Fibroblast of skin of left biceps (primary cell): ENCODE results near the gene KCNB1.

Experiments
- DNase-seq, 2 experiments: peaks; one replicate each; pipeline ENCODE4 v3.0.0-alpha.2; 2013; ENCODE audit warnings: low read depth in 2 of 2

Gene KCNB1

DNA sequence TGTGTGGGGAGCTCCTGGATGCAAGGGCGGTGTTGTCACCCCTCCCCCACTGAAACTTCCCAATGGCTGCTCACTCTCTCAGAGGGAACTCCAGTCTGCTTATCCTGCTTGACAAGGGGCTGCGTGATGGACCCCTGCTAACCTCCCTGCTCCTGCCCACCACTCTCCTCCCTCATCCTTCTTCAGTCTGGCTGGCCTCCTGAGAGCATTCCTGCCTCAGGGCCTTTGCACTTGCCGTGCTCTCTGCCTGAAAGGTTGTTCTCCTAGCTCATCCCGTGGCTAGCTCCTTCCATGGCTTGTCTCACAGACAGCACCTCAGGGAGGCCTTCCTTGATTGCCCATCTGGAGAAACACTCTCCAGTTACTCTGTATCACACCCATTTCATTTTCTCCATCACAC, 130.7 kb downstream of the KCNB1 start:
- DNase-seq, result no peak

DNA sequence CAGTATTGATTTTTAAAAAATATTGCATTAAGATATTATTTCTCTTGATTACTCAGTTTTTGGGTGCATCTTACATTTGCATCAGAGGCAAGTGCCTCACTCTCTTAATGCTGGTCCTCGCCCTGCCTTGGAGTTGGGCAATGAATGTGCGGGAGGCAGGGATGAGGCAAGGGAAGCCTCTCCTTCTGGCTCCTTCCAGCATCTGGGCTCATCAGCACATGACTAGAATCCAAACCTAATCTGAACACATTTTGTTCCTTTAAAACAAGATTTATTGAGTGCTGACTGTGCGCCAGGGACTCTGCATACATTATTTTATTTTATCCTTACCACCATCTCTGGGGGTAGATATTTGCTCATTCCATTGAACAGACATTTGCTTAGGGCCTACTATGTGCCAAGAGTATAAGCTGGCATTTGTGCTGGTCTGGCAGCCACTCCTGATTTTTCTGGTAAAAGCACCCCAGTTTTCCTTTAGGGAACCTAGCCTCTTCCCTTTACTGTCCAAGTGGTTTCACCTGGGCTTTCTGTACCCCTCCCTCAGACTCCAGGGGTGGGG, 132.7 kb downstream of the KCNB1 start:
- no peak for DNase-seq

DNA sequence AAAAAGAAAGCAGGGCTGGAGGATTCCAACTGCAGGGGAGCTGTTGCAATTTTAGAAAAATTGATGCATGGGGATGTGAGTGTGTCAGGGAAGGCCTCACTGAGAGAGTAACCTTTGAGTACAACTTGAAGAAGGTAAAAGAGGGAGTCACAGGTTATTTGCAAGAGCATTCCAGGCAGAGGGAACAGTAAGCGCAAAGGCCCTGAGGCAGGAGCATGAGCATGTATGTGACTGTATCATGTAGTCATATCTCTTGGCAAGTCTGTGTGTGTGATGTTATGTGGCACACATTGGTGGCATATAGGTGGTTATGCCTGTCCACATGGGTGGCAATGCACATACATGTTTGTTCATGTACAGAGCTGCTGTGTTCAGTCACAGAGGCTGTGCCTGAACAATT, 133.4 kb downstream of the KCNB1 start:
- DNase-seq, result no peak

DNA sequence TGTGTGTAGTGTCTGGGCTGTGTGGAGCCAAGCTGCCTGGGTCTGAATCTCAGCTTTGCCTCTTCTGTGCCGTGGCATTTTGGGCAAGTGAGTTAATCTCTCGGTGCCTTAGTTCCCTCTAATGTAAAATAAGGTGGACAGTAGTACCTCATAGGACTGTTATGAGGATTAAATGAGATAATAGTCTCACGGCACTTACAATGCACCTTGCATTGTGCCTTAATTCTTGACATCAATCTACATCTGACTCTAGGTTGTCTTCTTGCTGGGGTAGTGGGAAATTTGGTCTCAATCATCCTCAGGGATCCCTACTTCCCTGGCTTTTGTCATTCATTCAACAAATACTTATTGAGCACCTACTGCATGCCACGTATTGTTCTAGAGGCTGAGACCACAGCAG, 133.9 kb downstream of the KCNB1 start:
- DNase-seq, result no peak

DNA sequence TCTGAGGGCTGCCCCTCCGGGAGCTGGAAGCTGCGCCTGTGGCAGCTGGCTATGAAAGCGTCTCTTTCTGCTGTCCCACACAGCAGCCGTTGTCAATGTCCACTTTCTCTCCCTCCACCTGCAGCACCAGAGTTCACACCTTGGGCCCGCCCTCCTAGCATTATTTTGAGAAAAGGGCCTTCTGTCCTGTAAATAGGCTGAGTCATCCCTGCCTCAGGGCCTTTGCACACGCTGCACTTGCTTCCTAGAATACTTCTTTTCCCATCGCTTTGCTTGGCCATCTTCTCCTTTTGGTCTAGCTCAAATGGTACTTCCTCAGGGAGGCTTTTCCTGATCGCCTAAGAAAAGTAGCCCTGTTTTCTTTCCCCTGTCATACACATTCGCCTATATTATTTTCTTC, 135.3 kb downstream of the KCNB1 start:
- no peak for DNase-seq

DNA sequence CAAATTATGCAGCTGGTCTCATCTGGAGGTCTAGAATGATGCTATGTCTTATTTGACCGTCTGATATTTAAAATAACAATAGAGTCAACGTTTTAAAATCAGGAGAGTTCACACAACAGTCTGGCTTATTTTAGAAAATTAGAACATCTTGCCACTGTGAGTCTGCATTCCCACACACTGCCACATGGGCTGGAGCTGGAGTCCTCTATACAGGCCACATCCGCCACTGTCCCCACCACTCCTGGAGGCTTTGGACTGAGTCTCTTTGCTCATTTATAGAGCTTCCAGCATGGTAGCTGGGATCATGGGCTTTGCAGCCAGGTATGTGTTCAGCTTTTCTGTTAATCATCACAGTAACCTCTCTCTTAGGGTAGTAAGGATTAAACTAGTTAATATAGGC, 135.8 kb downstream of the KCNB1 start:
- DNase-seq, result no peak

DNA sequence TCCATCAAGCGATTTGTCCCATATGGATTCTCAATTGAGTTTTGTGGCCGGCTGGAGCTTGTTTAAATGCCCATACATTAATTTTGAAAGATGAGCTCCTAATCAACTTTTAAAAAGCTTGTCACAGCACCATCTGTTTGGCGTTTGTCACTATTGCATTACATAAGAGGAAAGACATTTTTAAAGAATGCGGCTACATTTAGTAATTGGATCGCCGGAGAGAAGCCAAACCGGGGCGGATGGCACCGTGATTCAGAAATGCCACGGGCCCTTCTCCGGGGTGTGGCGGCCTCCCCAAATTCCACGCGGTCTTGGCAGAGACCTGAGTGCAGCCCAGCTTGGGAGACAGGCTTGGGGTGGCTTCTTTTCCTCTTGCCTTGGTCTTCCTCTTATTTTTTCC, 136.9 kb downstream of the KCNB1 start:
- peak; percentile 42 to 51 for DNase-seq

DNA sequence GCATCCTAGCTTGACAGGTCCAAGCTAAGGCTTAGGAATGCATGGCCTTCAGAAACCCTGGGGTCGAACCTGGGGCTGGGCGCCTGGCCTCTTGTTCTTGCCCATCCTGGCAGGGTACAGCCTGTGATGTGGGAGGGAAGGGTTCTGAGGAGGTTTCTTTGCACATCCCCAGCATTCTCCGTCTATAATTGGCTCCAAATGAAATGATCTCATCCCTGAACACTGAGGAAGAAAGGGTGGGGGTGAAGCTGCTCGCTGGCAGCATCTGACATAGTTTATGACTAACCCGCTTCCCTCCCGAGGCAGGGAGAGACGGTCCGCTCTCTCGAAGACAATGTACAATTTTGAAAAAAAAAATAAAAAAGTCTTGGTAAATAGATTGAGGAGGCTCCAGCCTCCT, 137.5 kb downstream of the KCNB1 start:
- peak; percentile 82 to 90 for DNase-seq

DNA sequence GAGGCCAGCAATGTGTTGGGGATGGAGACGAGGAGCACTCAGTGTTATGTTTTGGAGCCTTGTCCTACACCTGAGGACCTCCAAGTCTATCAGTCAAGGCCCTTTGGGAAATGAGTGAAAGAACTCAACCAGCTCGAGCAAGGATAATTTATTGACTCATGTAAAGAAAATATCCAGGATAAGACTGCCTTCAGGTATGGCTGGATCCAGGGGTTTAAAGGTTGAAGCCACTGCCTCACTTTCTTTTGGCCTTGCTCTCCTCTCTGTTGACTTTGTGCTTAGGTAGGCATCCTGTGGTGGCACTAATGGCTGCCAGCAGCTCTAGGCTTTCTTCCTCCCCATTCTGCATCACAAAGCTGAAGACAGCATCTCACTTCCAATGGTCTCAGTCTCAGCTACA, 138.3 kb downstream of the KCNB1 start:
- DNase-seq, result no peak

DNA sequence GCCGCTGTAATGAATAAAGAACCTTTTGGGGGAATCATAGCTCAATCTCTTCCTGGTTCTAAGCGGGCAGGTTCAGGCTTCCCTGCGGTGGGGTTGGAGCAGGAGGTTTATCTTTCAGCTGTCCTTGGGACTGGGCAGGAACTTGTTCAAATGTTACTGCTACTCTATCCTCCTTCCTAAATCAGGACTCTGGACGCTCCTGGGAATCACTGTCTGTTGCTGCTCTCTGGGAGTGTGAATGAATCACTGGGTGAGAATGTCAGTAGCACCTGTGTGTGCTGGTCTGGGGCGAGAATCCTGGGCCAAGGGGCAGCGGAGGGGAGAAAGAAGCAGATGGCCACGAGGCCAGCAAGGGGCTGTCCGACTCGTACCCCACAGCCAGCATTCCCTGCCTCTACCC, 139.2 kb downstream of the KCNB1 start:
- DNase-seq, result no peak

DNA sequence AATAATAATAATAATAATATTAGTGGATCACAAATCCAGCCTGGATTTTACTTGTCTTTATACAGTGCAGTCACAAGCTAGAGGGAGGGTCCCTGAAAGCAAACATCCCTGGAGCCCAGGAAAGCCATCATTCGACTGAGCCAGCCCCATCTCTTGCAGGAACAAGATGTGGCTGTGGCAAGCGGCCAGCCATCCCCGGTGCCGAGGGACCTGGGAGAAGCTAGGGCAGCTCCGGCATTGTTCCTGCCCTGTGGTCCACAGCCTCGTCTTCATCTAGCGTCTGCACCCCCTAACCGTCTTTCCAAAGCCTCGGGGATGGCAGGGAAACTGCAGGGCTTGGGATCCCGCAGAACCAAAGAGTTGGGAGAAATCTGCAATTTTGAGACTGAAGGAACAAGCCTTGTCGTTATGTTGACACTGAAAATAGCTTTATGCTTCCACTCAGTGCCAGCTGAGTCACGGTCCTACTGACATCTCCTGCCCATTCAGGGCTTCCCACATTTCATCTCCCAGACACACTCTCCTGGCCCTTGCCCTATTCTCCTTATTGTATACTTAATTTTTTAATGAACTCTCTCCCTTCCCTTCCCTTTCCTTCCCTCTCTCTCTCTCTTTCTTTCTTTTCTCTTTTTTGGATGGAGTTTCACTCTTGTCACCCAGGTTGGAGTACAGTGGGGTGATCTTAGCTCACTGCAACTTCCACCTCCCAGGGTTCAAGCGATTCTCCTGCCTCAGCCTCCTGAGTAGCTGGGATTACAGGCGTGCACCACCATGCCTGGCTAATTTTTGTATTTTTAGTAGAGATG, 142.1 kb downstream of the KCNB1 start:
- DNase-seq, result no peak

DNA sequence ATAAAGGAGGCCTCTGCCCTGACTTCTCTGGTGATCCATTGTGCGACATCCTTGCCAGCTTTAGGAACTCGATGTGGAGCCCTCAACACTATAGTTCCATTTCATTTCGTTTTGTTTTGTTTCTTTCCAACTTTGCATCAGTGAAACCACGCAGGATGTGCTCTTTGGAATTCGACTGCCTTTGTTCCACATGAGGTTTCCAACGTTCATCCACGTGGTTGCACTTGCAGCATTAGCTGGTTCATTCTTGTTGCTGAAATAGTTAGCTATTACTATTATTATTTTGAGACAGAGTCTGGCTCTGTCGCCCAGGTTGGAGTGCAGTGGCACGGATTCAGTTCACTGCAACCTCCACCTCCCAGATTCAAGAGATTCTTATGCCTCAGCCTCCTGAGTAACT, 143.3 kb downstream of the KCNB1 start:
- no peak for DNase-seq

DNA sequence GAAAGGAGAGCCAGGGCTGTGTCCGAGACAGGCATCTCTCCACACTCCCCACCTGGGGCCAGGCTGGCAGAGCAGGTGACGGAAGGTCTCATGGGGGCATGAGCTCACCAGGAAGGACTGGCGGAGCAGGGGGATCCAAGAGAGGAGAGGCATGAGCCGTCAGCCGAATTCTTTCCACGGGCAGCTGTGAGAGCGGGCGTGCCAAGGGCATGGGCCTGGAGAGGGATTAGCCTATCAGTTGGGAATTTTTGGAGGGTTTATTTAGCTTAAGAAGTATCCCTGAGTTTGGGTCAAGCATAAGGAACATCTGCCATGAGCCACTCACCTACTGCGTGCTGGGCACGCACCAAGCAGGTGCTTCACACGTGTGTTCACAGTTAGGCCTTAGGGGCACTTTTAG, 144.4 kb downstream of the KCNB1 start:
- DNase-seq, result no peak

DNA sequence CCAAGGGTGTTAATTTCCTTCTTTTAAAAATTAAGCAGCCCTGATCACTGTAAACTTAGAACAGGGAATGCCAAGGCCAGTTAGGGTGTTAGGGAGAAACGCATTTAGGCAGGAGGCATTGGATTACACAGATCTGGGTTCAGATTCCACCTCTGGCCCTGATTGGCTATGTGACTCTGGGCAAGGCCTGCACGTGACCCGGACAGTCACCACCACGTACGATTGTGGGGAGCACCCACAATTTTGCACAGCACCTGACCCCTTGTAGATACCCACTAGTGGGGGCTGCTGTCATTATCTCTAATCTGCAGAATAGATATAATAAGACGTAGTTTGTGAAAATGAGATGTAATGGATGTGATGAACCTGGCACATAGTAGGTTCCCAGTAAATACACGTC, 145.1 kb downstream of the KCNB1 start:
- no peak for DNase-seq

DNA sequence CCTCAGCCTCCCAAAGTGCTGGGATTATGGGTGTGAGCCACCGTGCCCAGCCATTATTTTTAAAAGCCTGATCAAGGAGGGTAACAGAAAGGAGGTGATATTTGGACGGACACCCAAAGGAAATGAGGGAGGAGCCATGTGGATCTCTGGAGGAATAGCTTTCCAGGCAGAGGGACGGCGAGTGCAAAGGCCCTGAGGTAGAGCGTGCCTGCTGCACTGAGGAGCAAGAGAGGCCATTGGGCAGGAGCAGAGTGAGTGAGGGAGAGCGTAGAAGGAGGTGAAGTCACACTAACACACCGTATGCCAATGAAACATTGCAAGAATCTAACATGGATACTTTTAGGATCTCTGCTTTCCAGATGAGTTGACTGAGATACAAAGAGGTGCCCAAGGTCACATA, 145.7 kb downstream of the KCNB1 start:
- no peak for DNase-seq

DNA sequence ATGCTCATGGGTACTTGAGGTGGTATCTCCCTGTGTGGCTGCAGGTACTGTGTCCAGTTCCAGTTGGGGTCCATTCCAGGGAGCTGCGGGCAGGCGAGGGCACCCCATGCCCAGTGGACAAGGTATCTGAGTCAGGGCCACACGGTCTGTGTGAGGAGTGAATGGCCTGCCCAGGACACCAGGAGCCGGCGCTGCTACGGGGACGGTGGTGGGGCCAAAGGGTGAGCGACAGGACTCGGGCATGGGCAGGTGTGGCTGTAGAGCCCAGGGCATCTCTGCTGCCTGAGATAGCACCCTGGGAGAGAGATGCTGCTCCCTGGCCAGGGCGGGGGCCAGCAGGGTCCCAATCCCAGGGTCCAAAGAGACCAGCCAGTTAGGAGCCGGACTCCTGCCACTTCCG, 147.0 kb downstream of the KCNB1 start:
- DNase-seq, result no peak

DNA sequence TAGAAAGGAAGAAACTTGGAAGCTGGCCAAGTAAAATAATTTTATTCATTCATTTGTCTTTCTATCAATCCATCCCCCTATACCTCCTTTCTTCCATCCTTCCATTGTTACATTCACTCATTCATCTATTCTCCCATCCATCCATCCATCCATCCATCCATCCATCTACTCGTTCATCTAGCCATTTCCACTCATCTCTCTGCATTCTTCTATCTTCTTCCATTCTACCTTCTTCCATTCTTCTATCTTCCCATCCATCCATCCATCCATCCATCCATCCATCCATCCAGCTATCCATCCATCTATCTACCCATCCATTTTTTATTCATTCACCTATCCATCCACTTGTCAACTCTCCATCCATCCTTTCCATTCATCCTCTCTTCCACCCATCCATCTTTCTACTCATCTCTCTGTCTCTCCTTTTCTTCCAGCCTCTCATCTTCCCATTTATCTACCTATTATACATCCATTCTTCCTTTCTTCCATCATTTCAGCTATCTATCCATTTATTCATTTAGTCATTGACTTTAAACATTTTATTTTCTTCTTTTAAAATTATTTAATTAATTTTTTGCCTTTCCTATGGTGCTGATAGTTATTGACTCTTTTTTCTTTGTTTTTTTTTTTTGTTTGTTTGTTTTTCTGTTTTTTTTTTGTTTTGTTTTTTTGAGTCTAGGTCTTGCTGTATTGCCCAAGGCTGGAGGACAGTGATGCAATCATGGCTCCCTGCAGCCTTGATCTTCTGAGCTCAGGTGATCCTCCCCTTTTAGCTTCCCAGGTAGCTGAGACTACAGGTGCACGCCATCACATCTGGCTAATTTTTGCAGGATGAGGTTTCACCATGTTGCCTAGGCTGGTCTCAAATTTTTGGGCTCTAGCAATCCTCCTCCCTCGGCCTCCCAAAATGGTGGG, 151.5 kb downstream of the KCNB1 start:
- no peak for DNase-seq

DNA sequence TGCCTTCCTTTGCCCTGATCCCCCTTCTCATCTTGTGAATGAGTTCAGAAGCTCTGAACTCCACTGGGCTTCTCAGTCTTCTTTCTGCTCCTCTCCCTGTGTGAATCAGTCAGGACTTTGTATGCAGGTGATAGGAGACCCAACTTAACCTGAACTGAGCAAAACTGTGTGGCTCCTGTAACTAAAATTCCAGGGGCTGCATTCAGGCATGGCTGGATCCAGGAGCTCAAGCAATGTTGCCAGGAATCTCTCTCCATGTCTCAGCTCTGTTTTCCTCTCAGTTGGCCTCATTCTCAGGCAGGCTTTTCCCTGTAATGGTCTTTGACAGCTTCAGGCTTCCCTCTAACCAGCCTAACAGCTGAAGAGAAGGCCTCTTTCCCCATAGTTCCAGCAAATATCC, 153.7 kb downstream of the KCNB1 start:
- DNase-seq, result no peak

DNA sequence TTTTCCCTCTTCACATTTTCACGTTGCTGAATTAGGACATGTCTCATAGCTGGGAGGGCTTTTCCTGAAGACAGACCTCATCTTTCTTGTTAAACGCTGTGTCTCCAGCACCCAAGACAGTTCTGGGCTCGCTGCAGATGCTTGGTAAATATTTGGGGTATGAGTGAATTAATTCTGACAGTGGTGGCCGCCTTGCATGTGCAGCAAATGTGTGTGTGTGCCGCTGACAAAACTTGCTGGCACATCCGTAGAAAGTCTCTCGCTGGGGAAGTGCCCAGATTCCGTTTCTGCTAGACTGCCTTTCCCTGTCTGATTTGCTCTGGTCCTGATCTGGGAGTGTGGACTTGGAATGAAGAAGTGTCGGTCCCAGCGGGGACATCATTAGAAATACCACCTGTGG, 156.4 kb downstream of the KCNB1 start:
- DNase-seq, result peak; percentile 19 to 21

DNA sequence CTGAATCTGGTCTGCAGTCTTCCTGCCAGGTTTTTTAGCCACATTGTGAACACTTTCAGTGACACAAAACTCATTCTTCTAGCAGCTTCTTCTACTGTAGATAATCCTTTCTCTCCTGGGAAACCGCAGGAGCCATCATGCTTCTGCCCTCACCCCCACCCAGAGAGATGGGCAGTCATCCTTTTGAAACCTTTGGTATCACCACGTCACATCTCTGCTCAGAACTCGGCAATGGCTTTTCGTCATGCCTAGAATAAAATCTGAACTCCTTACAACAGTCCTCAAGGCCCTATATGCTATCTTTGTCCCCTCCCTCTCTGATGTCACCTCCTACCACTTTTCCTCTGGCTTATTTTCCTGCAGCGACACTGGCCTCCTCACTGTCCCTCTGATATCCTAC, 158.2 kb downstream of the KCNB1 start:
- DNase-seq, result no peak

DNA sequence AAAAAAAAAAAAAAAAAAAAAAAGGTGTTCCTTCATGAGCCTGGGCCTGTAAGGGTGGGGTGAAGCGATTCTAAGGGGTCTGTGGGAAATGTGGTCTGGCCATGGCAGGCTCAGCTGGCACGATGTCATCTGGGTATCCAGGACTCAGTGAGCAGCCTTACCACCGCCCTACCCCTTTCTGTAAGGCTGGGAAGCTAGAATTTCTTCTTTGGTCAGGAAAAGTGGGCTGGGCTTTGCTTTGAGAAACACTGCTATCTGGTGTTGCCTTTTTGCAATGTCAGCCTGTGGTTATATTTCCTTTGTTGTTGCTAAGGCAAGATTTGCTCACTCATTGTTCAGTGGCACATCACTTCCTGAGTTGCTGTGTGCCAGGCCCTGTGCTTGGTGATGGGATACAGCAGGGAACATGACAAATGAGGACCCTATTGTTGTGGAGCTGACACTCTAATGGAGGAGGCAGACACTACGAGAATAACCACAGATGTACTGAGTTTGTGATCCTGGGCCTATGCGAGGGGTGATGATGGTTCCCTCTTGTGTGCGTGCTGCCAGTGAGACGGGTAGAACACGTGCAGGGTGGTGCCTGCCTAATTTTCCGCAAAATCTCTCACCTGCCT, 158.7 kb downstream of the KCNB1 start:
- peak; percentile 28 to 37 for DNase-seq

DNA sequence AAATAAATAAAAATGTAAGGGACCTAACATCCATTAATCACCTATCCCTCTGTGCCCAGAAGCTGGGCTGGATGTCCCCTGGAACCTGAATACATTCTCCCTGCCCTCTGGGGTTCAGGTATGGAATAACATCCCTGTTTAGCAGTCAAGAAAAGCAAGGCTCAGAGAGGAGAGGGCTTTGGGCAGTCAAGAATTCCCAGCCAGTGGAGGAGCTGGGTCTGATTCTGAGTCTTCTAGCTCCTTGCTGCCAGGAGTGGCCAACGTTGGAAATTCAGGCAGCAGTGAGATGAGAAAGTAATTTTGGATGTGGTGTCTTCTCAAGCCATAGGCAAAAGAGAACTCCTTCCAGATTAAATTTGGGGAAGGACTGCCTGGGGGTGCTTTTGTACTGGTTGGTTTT, 162.0 kb downstream of the KCNB1 start:
- DNase-seq, result peak in 1 of 2 experiments; percentile 12
